ENCODE data around the gene OPRL1.

The OPRL1 gene

GRCh38 chr20:64098471-64099013, 18.7 kb downstream of the OPRL1 start:
- DNase-seq (ENCODE audit: low read depth) = no peak
- H3K4me3 ChIP-seq (ENCODE audit: low read depth, low read length) = no peak overlapping the region

GRCh38 chr20:64099086-64099786, 19.4 kb downstream of the OPRL1 start:
- no peak for DNase-seq (ENCODE audit: low read depth)
- no peak overlapping the region for H3K4me3 ChIP-seq (ENCODE audit: low read depth, low read length)

GRCh38 chr20:64099880-64100565, 20.1 kb downstream of the OPRL1 start:
- no peak for DNase-seq (ENCODE audit: low read depth)
- H3K4me3 ChIP-seq (ENCODE audit: low read depth, low read length) = no peak overlapping the region

DNA sequence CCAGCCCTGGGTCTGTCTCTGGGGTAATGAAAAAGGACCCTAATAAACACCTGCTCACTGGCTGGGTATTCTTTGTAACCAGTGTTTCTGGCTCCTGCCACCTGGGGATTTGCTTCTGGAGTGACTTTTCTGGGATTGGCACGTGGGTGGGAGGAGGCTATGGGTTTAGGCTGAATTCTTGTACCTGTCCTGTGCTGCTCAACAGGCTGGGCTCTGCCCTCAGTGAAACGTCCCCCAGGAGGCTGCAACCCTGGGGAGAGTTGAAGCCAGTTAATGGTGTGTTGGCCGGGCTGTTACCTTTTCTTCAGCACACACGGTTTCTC, 20.6 kb downstream of the OPRL1 start:
- DNase-seq (ENCODE audit: low read depth) = no peak
- H3K4me3 ChIP-seq (ENCODE audit: low read depth, low read length) = no peak overlapping the region

- H3K4me3 ChIP-seq (ENCODE audit: low read depth, low read length) = no peak overlapping the region
- DNase-seq (ENCODE audit: low read depth) = no peak
Measured at GRCh38 chr20:64100946-64101688, 21.2 kb downstream of the OPRL1 start.

DNA sequence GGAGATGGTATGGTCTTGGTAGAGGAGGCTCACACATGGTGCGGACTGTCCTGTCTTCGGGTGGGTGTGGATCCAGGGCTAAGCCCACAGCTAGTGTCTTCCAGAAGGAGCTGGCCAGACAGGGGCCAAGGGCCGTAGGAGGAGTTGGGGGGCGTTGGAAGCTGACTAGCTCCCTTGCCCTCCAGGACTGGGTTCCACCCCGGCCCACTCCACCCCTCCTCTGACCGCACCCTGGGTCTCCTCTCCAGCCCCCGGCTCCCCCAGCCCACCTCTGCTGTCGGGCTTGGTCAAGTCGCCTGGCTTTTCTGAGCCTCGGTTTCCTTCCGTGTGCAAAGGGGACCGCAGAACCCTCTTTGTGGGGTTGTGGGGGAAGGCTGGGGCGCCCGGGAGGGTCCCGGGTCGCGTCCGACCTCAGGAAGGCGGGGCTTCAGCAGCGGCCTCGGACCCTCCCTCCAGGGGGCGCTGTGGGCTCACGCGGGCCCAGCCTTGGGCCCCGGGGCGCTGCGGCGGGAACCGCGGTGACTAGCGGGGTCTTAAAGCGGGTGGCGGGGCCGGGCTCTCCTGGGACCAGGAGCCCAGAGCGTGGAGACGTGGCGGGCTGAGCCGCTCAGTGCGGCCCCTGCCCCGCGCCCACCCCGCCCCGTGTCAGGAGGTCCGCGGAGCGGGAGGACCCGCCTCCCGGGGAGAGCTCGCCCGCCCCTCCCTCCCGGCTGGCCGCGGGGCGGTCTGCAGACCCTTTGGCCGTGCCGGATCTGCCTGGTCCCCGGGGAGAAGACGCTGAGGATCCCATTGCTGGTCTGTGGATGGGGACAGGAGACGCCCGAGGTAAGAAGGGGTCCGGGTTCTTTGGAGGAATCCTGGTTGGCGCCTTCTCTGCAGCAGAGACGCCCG, 22.1 kb downstream of the OPRL1 start:
- peak overlapping the region; percentile 5 for H3K4me3 ChIP-seq (ENCODE audit: low read depth, low read length)

GRCh38 chr20:64102647-64103354, 22.9 kb downstream of the OPRL1 start:
- H3K4me3 ChIP-seq (ENCODE audit: low read depth, low read length) = no peak overlapping the region
- no peak for DNase-seq (ENCODE audit: low read depth)

More for the DNA sequence above, 22.1 kb downstream of the OPRL1 start:
- no peak for DNase-seq (ENCODE audit: low read depth)

GRCh38 chr20:64103871-64104666, 24.2 kb downstream of the OPRL1 start:
- no peak for DNase-seq (ENCODE audit: low read depth)
- H3K4me3 ChIP-seq (ENCODE audit: low read depth, low read length) = no peak overlapping the region

GRCh38 chr20:64104667-64105451, 25.0 kb downstream of the OPRL1 start:
- no peak overlapping the region for H3K4me3 ChIP-seq (ENCODE audit: low read depth, low read length)
- DNase-seq (ENCODE audit: low read depth) = no peak

GRCh38 chr20:64105846-64106434, 26.1 kb downstream of the OPRL1 start:
- no peak overlapping the region for H3K4me3 ChIP-seq (ENCODE audit: low read depth, low read length)
- DNase-seq (ENCODE audit: low read depth) = no peak

- no peak overlapping the region for H3K4me3 ChIP-seq (ENCODE audit: low read depth, low read length)
- no peak for DNase-seq (ENCODE audit: low read depth)
Measured at GRCh38 chr20:64106435-64106961, 26.6 kb downstream of the OPRL1 start.

- DNase-seq (ENCODE audit: low read depth) = no peak
- no peak within 1 kb of the TSS for H3K4me3 ChIP-seq (ENCODE audit: low read depth, low read length)
Measured at GRCh38 chr20:64106981-64107735, 27.3 kb downstream of the OPRL1 start, which contains the start of gene NPBWR2. Gene NPBWR2 (minus strand): TSS chr20:64107565. CDS start chr20:64106831, 734 bp downstream.

DNA sequence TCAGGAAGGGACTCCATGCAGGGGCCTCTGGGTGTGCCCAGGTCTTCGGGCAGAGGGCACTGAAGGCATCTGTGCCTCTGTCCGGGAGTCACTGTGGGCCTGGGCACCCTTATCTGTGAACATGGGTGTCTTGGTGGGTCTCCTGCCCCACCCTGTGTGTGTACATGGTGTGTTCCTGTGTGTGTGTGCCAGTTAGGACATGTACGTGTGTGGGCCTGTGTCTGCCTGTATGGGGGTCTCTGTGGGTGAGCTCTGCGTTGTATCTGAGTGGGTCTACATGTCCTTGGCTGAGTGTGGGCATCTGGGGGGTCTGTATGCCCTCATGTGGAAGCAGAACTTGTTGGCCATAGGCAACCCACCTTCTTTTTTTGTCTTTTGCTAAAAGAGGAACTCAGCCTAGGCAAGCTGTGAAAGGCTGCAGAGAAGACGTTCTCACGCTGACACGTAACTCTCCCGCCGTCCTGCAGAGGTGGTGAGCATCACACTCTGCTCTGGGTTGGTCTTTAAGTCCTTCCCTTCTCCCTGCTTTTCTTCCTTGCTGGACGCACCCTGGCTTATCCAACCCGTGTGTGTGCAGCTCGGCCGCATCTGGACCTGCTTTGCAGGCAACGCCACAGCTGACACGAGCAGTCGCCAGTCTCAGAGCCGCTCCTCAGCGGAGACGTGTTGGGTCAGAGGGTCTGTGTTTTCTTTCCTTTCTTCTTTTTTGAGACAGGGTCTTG, 28.0 kb downstream of the OPRL1 start:
- no peak overlapping the region for H3K4me3 ChIP-seq (ENCODE audit: low read depth, low read length)
- no peak for DNase-seq (ENCODE audit: low read depth)

DNA sequence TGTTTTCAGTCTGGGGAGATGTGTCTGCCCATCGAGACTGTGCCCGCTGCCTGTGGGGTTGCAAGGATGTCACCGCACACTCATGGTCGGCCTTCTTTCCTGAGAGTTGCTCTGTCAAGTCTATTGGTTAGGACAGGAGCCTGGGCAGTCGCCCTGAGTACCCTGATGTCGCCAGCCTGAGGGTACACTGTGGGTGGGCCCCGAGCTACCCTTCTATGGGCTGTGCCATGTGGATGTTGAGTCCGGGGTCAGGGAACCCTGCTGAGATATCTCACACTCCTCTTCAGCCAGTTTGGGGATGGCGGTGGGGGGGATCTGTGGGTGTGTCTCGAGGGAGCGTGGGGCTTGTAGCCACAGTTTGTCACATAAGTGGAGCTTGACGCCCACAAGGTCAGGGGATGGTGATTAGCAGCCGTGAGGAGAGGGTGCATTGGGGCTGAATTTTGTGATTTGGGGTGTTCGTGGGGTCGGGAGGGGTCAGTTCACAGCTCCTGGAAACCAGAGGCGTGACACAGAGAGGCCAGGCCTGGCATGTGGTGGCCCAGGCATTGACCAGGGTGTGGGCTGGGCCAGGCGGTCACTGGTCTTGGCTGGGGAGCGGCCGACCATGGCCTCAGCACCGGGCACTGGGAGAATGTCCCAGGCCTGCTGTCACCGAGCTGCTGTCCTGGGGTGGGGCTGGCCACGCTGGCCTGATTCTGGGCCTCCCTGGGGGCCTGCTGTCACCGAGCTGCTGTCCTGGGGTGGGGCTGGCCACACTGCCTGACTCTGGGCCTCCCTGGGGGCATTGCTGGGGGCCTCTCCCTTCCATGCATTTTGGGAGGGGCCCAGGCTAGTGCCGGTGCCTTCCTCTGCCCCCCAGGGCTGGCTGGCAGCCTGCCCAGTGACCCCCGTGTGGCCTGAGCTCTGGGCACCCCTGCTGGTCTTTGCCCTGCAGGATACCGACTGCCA, 29.1 kb downstream of the OPRL1 start:
- DNase-seq (ENCODE audit: low read depth) = no peak
- no peak overlapping the region for H3K4me3 ChIP-seq (ENCODE audit: low read depth, low read length)

Measured in skeletal muscle cell (primary cell).